Endothelial cell of umbilical vein (primary cell): ENCODE data around the gene MOG. TPM values are rescaled to one million over a fixed set of nuclear protein-coding genes. Genes with fewer than 3 reads are reported as not detected.

Source experiments
- BruUV-seq: library from RNA; stranded (reverse); fragments of 400-500 nt; replicated peaks from 2 replicates; lab custom pipeline; 2021; lab: Mats Ljungman, UMichigan
- CTCF ChIA-PET: fragments of 300-600, 350-600 bp; sonication (Branson Sonifier 250); formaldehyde crosslinking; loops from one replicate; lab custom pipeline; 2021; ENCODE audit warnings: antibody characterized with exemption, inconsistent platforms; lab: Charles Lee
- POLR2A ChIA-PET: fragments of 300-600, 350-600 bp; sonication (Branson Sonifier 250); formaldehyde crosslinking; loops from one replicate; lab custom pipeline; 2021; ENCODE audit warnings: antibody characterized with exemption, inconsistent platforms; lab: Charles Lee
- DNase-seq: peaks from one replicate; pipeline ENCODE4 v3.0.0-alpha.2; 2011; ENCODE audit warnings: low read depth, low spot score
- FAIRE-seq: peaks from 2 replicates; lab custom pipeline; 2011; peaks lifted over from hg19 to GRCh38; lab: Jason Lieb, UNC
- H2AFZ ChIP-seq: 2 replicates; pipeline ENCODE4 v1.6.0; 2012; ENCODE audit warnings: low read depth, low read length, control low read depth, inconsistent platforms
- H3K27ac ChIP-seq: 2 replicates; pipeline ENCODE4 v1.5.1; 2011; ENCODE audit warnings: low read depth, mild to moderate bottlenecking, control low read depth, low read length, moderate library complexity; ENCODE audit not compliant: insufficient read depth
- H3K27me3 ChIP-seq, 2 experiments: 2 replicates each; pipeline versions ENCODE4 v1.6.0 to v1.6.1; 2011; ENCODE audit warnings: low read length in 2 of 2, mixed read lengths in 1 of 2; ENCODE audit not compliant: control insufficient read depth in 2 of 2, insufficient read depth in 2 of 2
- H3K36me3 ChIP-seq, 2 experiments: 2 replicates in 1 of 2; 3 replicates in 1 of 2; pipeline ENCODE4 v1.5.1; 2011; ENCODE audit warnings: low read length in 2 of 2, mild to moderate bottlenecking in 1 of 2, moderate library complexity in 1 of 2; ENCODE audit not compliant: control insufficient read depth in 2 of 2, insufficient read depth in 2 of 2; ENCODE audit errors: extremely low read depth in 1 of 2
- H3K4me1 ChIP-seq: 3 replicates; pipeline ENCODE4 v1.5.1; 2011; ENCODE audit warnings: mild to moderate bottlenecking, low read length; ENCODE audit not compliant: control insufficient read depth, insufficient read depth; ENCODE audit errors: extremely low read depth
- H3K4me2 ChIP-seq: 2 replicates; pipeline ENCODE4 v1.6.1; 2011; ENCODE audit warnings: low read length, control low read depth, mixed read lengths; ENCODE audit not compliant: insufficient read depth
- H3K4me3 ChIP-seq, 3 experiments: fragments of 200-600 bp in 1 of 3; sonication (generic), shearing (Covaris generic) in 1 of 3; replicated peaks in 1 of 3; 2 replicates each; pipeline ENCODE4 v1.5.1; 2011 to 2016; ENCODE audit warnings: control low read depth in 3 of 3, low read length in 3 of 3, mild to moderate bottlenecking in 2 of 3, inconsistent platforms in 1 of 3, low read depth in 1 of 3, moderate library complexity in 1 of 3; ENCODE audit not compliant: insufficient read depth in 1 of 3
- H3K79me2 ChIP-seq: 2 replicates; pipeline ENCODE4 v1.6.0; 2012; ENCODE audit warnings: low read length, inconsistent platforms; ENCODE audit not compliant: control insufficient read depth, insufficient read depth
- H3K9ac ChIP-seq: replicated peaks from 2 replicates; pipeline ENCODE3; 2011; ENCODE audit warnings: low read length, control low read depth; ENCODE audit not compliant: insufficient read depth; ENCODE audit errors: extremely low read depth
- H3K9me1 ChIP-seq: replicated peaks from 3 replicates; pipeline ENCODE4 v1.6.0; 2011; ENCODE audit warnings: mild to moderate bottlenecking, low read length; ENCODE audit not compliant: control insufficient read depth, insufficient read depth; ENCODE audit errors: extremely low read depth
- H3K9me3 ChIP-seq: replicated peaks from 2 replicates; pipeline ENCODE4 v1.5.1; 2012; ENCODE audit warnings: low read length, inconsistent platforms; ENCODE audit not compliant: control insufficient read depth, insufficient read depth
- H4K20me1 ChIP-seq: replicated peaks from 2 replicates; pipeline ENCODE3; 2011; ENCODE audit warnings: mild to moderate bottlenecking, low read length; ENCODE audit not compliant: control insufficient read depth, insufficient read depth; ENCODE audit errors: extremely low read depth
- CTCF ChIP-seq, 2 donors: IDR thresholded peaks; 1 replicate in 1 of 2; 2 replicates in 1 of 2; pipeline ENCODE4 v1.5.1; 2011; ENCODE audit warnings: low read length in 2 of 2, mild to moderate bottlenecking in 2 of 2, moderate library complexity in 2 of 2, control low read depth in 1 of 2, inconsistent platforms in 1 of 2, low read depth in 1 of 2; ENCODE audit not compliant: insufficient read depth in 1 of 2; ENCODE audit errors: extremely low read depth in 1 of 2
- FOS ChIP-seq: IDR thresholded peaks from 2 replicates; pipeline ENCODE4 v1.6.1; 2011; ENCODE audit warnings: mild to moderate bottlenecking, low read length, moderate library complexity, borderline replicate concordance; ENCODE audit not compliant: insufficient read depth
- GATA2 ChIP-seq: IDR thresholded peaks from 2 replicates; pipeline ENCODE4 v1.7.0; 2011; ENCODE audit warnings: low read depth, mild to moderate bottlenecking, moderate library complexity, mixed read lengths, low read length; ENCODE audit not compliant: insufficient read length, insufficient read depth
- JUN ChIP-seq: IDR thresholded peaks from 2 replicates; pipeline ENCODE4 v1.6.1; 2011; ENCODE audit warnings: borderline replicate concordance, low read depth; ENCODE audit not compliant: insufficient read length, insufficient read depth
- MYC ChIP-seq: IDR thresholded peaks from one replicate; pipeline ENCODE4 v1.6.1; 2011; ENCODE audit warnings: mild to moderate bottlenecking, low read depth, low read length
- POLR2AphosphoS5 ChIP-seq: IDR thresholded peaks from 2 replicates; pipeline ENCODE4 v1.6.1; 2012; ENCODE audit warnings: low read depth, mild to moderate bottlenecking, control low read depth, low read length, moderate library complexity; ENCODE audit not compliant: insufficient read depth
- dilution Hi-C: fragments of 300-500 bp; cut with MboI; formaldehyde crosslinking; loops from one replicate; pipeline ENCODE4 v1.15.0; 2019; ENCODE audit warnings: low sequenced_read_pairs; ENCODE audit not compliant: extremely low pct_ligation_motif_present
- intact Hi-C: fragments of 100-400 bp; cut with micrococcal nuclease; formaldehyde crosslinking; loops from one replicate; pipeline ENCODE4 v1.10.0; 2022
- polyA plus RNA-seq, 4 experiments: library from polyadenylated mRNA; depleted of rRNA in 3 of 4; stranded (reverse) in 3 of 4; unstranded in 1 of 4; fragments of >200 nt; gene quantifications; 2 replicates each; pipeline versions ENCODE4 v1.2.1 to v1.2.3, GENCODE V29; 2011 to 2012; ENCODE audit warnings: missing spikeins in 1 of 4
- total RNA-seq: library from RNA; stranded (reverse); gene quantifications from 2 replicates; pipeline ENCODE4 v1.2.3, GENCODE V29; 2021

MOG gene
- total and polyA plus RNA-seq, 2 donors (not counting 3 experiments of a cell fraction or from before 2014, with no cell fraction given): not detected

DNA sequence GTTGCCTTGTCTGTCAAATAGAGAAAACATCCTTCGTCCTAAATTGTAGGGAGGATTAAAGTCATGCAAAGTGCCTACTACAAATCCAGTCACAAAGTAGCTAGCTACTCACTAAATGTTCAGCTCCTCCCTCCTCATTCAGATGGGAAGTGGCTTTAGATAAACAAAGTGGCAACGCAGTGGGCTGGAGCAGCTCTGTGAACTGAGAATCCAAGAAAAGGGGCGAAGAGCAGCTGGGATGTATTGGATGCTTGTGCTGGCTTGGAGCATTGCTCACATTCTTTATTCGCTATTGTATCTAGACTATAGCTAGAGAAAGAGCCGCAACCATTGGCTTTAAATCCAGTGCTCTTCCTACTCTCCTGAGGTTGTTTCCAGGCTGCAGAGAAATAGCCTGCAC is 10.3 kb downstream of the MOG start:
- H4K20me1 ChIP-seq: no peaks in the 10 kb centered on the region
- no peak for FAIRE-seq
- no peaks in the 10 kb centered on the region for H3K36me3 ChIP-seq
- no TSS peak for BruUV-seq
- no peak overlapping the region for H2AFZ ChIP-seq
- H3K4me1 ChIP-seq: no peaks in the 10 kb centered on the region
- CTCF ChIA-PET: interaction anchor here (1.4 to 6.6 kb wide), 5 partner anchors 9 to 29 kb away, joined by 3 to 84 read pairs (median 11); no protein-coding TSS in a partner anchor
- H3K27ac ChIP-seq: no peak overlapping the region
- no peak for DNase-seq
- no peaks in the 10 kb centered on the region for H3K9me3 ChIP-seq
- TF ChIP-seq CTCF (IDR thresholded peaks at IDR 0.05; ENCODE audit: extremely low read depth in 1 of 2, insufficient read depth in 1 of 2, low read depth in 1 of 2, low read length in 2 of 2) (no peak), FOS (no peak), POLR2AphosphoS5 (no peak), JUN (no peak), GATA2 (no peak), MYC (no peak)
- H3K9me1 ChIP-seq: no peaks in the 10 kb centered on the region
- POLR2A ChIA-PET: interaction anchor here (0.6 kb wide), 1 partner anchor 31 kb away, joined by 3 read pairs; no protein-coding TSS in a partner anchor
- no peaks in the 10 kb centered on the region for H3K79me2 ChIP-seq
- dilution Hi-C loops: no loop called here
- no peak overlapping the region for H3K9ac ChIP-seq
- H3K4me3 ChIP-seq: no peak overlapping the region
- intact Hi-C loops: no loop called here
- no peak overlapping the region for H3K4me2 ChIP-seq
- H3K27me3 ChIP-seq: peaks cover 13 to 19% of the 10 kb centered on the region in 2 experiments
